Occipital lobe (tissue), 2 donors: ENCODE data around the gene NPR1. TPM values are rescaled to one million over a fixed set of nuclear protein-coding genes. Genes with fewer than 3 reads are reported as not detected.
A peak's percentile ranks its signal among the peaks of the same experiment; 100 is the strongest.
"Not testable (repeated sequence)": the region's sequence is repeated elsewhere in the genome, so short reads cannot be mapped to it uniquely, and the experiment has no call there.

ENCODE experiments used
- DNase-seq: peaks from one replicate; lab custom pipeline; 2025; lab: John Stamatoyannopoulos, UW
- total RNA-seq: library from RNA; depleted of rRNA; stranded (reverse); fragments of >200 nt; gene quantifications from one replicate; pipeline ENCODE4 v1.2.3, GENCODE V29; 2014

Gene NPR1
- total RNA-seq, 1 donor from 2014 or later: 0.16 TPM

DNA sequence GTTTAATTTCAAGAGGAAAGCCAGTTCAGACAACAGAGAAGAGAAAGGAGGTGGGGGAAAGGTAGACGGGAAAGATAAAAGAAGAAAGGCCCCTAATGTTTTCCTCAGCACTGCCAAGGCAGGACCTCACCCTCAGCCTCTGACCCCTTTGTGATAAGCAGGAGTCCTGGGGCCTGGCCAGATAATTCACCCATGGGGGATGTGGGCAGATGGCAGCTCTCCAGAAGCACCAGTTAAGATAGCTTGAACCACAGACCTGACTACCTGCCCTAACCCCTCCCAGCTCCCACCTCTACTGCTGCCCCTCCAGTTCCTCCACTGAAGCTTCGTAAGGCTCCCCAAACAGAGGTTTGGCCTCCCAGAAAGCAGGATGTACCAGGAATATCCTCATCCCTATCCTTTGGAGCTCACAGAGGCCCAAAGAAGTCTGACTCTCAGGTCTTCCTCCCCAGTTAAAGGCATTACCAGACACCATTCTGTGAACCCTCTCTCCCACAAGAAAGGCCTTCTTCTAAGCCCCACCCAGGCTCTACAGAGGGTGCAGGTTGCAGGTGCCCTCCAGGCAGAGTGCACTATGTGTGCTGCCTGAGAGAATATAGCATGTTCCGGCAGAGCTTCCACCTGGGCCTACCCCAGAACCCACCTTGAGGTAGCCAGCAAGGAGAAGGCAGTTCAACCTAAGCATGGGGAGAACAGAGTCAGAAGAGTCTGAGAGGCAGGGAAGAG, 29.2 kb upstream of the NPR1 start:
- no peak for DNase-seq

DNA sequence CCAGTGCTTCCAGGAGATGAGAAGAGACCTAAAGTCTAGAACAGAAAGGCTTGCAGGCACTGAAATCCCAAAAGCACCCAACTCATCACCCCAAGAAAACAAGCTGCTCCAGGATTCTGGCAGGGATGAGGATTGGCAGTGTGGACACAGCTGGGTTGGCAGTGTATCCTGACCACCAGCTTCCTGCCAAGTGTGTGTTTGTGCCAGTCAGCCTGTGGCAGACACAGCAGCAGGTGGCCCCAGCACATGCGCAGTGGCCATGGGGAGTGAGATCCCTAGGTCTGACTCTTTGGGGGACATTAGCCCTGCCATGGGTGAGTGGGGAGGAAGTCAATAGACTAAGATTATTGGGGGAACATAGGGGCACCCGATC, 28.6 kb upstream of the NPR1 start:
- DNase-seq: peak; percentile 68

GRCh38 chr1:153651771-153652170, 26.7 kb upstream of the NPR1 start:
- DNase-seq: no peak

DNA sequence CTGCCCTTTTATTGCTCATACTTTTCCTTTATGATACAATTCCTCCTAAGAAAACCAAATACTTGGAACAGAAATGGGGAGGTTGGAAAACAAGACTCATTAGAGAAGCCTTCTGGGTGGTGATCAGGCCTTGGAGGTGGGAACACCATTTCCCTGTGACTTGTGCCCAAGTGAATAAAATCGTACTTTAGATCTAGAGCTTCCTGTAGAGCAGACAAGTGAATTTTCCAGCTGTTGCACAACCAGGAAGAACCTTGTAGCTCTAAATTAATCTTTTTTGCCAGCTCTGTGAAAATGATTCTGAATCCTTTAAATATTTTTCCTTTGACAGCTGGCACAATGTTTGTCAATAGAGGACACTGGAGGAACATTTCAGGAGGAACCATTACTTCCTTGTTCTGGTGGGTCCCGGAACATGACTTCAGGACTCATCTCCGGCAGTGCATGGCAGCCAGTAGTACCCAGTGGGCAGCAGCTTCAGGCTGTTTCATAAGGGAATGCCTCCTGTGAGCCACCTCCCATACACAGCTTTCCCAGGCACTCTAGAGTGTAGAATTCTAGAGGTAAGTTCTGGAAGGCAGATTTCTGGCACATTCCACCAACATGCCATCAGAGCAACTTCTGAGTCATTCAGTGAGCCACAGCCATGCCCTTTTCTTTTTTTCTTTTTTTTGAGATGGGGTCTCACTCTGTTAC, 25.5 kb upstream of the NPR1 start:
- no peak for DNase-seq

- DNase-seq: no peak
These were observed 23.2 kb upstream of the NPR1 start for GRCh38 chr1:153655333-153655732.

- peak; percentile 88 for DNase-seq
These were observed 19.9 kb upstream of the NPR1 start, which contains the start of gene SNAPIN for GRCh38 chr1:153658400-153659174. TSS of gene SNAPIN (plus strand) at chr1:153658703. CDS start at chr1:153658744, 41 bp downstream.

DNA sequence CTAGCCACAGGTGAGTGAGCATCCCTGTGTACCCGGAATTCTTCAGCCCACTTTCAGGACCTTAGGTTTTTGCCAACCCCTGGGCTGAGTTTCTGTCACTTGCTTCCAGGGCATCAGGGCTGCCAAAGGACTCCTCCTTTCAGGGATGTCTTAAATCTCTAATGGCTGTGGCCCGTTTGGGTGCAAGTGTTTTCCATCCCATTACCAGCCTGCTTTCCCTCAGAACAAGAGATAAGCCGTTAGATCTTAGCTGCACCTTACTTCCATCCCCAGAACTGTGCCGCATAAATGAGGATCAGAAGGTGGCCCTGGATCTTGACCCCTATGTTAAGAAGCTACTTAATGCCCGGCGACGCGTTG, 19.3 kb upstream of the NPR1 start:
- DNase-seq: no peak

GRCh38 chr1:153659656-153660055, 18.8 kb upstream of the NPR1 start:
- no peak for DNase-seq

- DNase-seq: no peak
These were observed 17.3 kb upstream of the NPR1 start for GRCh38 chr1:153661111-153661708.

- no peak for DNase-seq
These were observed 16.2 kb upstream of the NPR1 start for GRCh38 chr1:153662269-153662668.

DNA sequence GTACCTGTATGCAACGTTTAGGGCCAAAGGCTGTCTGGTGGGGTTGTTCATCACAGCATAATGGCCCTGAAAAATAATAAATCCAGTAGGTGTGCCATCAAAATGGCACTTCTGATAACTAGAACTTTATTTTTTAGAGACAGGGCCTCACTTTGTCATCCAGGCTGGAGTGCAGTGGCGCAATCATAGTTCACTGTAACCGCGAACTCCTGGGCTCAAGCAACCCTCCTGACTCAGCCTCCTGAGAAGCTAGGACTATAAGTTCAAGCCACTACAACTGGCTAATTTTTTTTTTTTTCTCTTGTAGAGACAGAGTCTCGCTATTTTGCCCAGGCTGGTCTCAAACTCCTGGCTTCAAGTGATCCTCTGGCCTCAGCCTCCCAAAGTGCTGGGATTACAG, 15.3 kb upstream of the NPR1 start:
- no peak for DNase-seq

DNA sequence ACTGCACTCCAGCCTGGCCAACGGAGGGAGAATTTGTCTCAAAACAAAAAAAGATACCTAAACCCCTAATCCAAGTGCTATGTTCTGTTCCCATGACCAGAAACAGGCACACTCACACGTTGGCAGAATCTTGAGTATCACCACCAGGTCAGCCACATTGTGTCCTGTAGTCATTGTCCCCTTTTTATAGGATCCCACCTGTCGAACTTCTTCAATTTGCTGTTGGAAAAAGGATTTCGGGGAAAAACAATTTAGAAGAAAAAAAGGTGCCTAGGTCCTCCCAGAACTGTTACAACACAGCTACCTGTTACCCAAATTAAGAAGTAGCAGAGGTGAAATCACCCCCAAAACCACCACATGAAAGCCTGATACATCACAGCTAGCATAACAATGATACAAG, 11.0 kb upstream of the NPR1 start:
- DNase-seq: no peak

- not testable (repeated sequence) for DNase-seq
These were observed 9.8 kb upstream of the NPR1 start for GRCh38 chr1:153668672-153669071.

- no peak for DNase-seq
These were observed 8.9 kb upstream of the NPR1 start for GRCh38 chr1:153669606-153670005.

DNA sequence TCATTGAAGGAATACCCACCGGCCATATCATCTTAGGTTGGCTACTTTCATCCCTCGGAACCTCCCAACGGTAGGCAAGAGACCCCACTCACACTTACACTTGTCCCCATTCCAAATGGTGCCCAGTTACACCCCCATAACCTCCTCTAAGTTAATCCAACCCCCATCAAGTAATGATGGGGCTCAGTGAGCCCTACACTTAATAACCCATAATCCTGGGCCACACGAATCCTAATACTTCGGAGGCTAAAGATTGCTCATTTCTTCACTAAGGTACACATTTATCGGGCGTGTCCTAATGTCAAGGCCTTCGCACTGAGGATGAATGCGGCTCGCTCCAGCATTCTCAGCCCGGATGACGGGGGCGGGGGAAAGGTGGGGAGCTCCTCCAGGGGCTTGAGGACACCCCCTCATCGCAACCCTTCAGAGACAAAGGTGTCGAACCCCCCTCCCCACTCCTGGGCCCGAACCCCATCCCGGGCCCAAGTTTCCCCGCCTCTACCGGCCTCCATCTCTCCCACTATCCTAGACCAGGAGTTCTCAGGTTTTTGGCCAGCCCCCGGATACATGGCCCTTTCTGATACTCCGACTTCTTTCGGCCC, 8.1 kb upstream of the NPR1 start:
- DNase-seq: no peak

DNA sequence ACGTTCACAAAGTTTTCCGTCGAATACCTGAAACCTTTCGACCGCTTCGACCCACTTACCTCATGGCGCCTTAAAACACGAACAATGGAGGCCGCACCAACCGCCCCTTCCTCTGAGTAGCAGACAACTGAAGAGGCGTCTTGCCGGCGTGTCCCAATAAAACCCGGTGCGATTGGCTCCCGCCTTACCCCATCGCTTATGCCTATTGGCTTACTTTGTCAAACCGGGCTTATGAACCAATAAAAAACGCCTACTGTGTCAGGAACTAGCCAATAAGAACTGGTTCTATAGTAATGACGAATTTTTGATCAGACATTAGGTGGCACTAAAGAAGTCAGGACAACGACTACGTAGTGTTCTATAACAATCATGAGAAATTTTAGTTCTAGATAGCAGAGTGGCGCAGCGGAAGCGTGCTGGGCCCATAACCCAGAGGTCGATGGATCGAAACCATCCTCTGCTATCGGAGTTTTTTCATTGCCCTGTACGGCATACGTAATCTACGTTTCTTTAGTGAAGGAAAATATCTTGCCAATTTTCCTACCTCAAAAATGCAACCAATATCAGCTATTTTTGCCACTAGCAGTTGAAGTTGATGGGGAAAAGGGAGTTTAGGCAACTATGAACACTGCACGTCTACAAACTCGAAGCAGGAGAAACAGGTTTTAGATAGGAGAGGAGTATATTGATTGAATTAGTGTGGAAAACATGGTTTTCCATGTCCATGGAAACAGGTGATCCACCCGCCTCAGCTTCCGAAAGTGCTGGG, 7.4 kb upstream of the NPR1 start, which contains the start of gene ILF2:
ILF2 (minus strand) TSS at position 135 of the 769 bp plus-strand sequence; CDS start at position 64, 71 bp downstream.
- peak; percentile 88 for DNase-seq

DNA sequence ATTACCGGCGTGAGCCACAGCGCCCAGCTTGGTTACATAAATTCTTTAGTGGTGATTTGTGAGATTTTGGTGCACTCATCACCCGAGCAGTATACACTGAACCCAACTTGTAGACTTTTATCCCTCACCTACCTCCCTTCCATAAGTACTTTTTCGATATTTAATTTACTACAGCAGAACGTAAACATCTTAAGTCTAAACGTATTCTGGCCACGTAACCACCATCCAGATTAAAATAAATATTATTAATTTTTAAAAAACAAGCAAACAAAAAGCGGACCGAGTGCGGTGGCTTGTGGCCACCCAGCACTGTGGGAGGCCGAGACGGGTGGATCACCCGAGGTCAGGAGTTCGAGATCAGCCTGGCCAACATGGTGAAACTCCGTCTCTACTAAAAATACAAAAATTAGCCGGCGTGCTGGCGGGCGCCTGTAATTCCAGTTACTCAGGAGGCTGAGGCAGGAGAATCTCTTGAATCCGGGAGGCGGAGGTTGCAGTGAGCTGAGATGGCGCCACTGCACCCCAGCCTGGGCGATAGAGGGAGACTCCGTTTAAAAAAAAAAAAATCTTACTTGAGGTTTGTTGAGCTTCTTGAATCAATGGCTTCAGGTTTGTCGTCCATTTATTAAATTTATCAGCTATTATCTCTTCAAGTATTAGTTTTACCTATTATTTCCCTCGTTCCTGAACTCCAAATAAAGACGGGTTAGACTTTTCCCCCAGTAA, 6.7 kb upstream of the NPR1 start:
- DNase-seq: not testable (repeated sequence)

DNA sequence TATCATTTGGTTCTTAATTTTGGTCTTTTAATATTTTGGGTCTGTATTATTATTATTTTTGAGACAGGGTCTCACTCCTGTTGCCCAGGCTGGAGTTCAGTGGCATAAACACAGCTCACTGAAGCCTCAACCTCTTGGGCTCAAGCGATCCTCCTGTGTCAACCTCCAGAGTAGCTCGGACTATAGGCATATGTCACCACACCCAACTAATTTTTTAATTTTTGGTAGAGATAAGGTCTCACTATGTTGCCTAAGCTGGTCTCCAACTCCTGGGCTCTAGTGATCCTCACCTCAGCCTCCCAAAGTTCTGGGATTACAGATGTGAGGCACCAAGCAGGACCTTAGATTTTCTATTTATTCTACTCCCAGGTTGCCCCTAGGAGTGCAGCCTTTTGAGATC, 5.0 kb upstream of the NPR1 start:
- no peak for DNase-seq

- DNase-seq: no peak
These were observed 570 bp upstream of the NPR1 start for GRCh38 chr1:153677718-153678518.
